ENCODE data around the gene CELF2. TPM values are rescaled to one million over a fixed set of nuclear protein-coding genes. Genes with fewer than 3 reads are reported as not detected.

The CELF2 gene
- total and polyA plus RNA-seq, 10 donors: 13.5 to 180 (median 105) TPM

GRCh38 chr10:11145495-11145855, 127.8 kb downstream of the CELF2 start:
- H3K36me3 ChIP-seq: no peaks in the 10 kb centered on the region
- peak overlapping the region; percentile 55 to 85 (median 77) for H3K27ac ChIP-seq
- 3 to 25% (median 12%) methylated on average over 3 of the region's 3 CpGs for WGBS, 5 donors
- peak overlapping the region in 2 of 8 donors; percentile 3 to 38 for H3K4me3 ChIP-seq
- no peaks in the 10 kb centered on the region for H3K9me3 ChIP-seq
- intact Hi-C loops (cut with DNase I; ENCODE audit: low total_unique reads): no loop called here
- TF ChIP-seq CTCF (IDR thresholded peaks at IDR 0.05 in 8 of 11, conservative IDR thresholded peaks at IDR 0.05 in 3 of 11) (no peak), POLR2A (IDR thresholded peaks at IDR 0.05) (no peak), POLR2AphosphoS5 (IDR thresholded peaks at IDR 0.05) (peak in 1 of 3 donors; percentile 79)
- peaks cover 30 to 92% (median 76%) of the 10 kb centered on the region in 6 donors for H3K4me1 ChIP-seq
- no peaks in the 10 kb centered on the region for H3K27me3 ChIP-seq (replicated peaks in 1 of 7)
- peak; percentile 90 for DNase-seq

- Histone ChIP-seq H3K36me3 (no peaks in the 10 kb centered on the region), H3K9me3 (no peaks in the 10 kb centered on the region), H3K27me3 (replicated peaks in 1 of 7) (no peaks in the 10 kb centered on the region), H3K27ac (peak overlapping the region; percentile 55 to 85 (median 77)), H3K4me3 (no peak overlapping the region), H3K4me1 (peaks cover 30 to 96% (median 78%) of the 10 kb centered on the region in 6 donors)
- intact Hi-C loops (cut with DNase I; ENCODE audit: low total_unique reads): no loop called here
- 63 to 77% (median 71%) methylated on average over 6 of the region's 6 CpGs for WGBS, 5 donors
- DNase-seq: no peak
- no peak for TF ChIP-seq POLR2A (IDR thresholded peaks at IDR 0.05)
- no peak for TF ChIP-seq POLR2AphosphoS5 (IDR thresholded peaks at IDR 0.05)
- TF ChIP-seq CTCF (IDR thresholded peaks at IDR 0.05 in 8 of 11, conservative IDR thresholded peaks at IDR 0.05 in 3 of 11): no peak
Observed at GRCh38 chr10:11146402-11147171, 128.9 kb downstream of the CELF2 start.

DNA sequence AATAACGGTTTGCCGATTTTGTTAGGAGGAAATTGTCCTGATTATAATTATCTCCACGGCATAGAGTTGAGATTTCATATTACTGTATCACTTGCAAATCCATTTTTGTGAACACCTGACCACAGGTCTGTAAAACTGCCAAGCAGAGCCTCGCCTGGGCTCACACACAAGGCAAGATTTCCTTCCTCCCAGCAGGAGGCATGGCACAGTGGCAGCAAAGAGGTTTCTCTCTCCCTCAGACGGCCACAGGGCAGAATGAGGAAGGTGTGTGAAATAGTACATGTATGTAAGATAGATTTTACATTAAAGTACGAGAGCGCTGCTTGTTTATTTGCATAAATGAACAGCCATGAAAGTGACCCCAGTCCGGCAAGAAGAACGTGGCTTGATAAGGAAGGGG, 130.1 kb downstream of the CELF2 start:
- peak overlapping the region in 1 of 8 donors; percentile 22 for H3K4me3 ChIP-seq
- 13 to 56% (median 31%) methylated on average over 9 of the region's 9 CpGs for WGBS, 5 donors
- peak in 2 of 3 donors; percentile 8 to 75 for TF ChIP-seq POLR2AphosphoS5 (IDR thresholded peaks at IDR 0.05)
- no peak for TF ChIP-seq POLR2A (IDR thresholded peaks at IDR 0.05)
- peak in 6 of 11 experiments; percentile 18 to 48 (median 38) for TF ChIP-seq CTCF (IDR thresholded peaks at IDR 0.05 in 8 of 11, conservative IDR thresholded peaks at IDR 0.05 in 3 of 11)
- H3K27me3 ChIP-seq (replicated peaks in 1 of 7): no peaks in the 10 kb centered on the region
- intact Hi-C loops (cut with DNase I; ENCODE audit: low total_unique reads): no loop called here
- peaks cover 30 to 95% (median 78%) of the 10 kb centered on the region in 6 donors for H3K4me1 ChIP-seq
- DNase-seq: peak; percentile 83
- H3K36me3 ChIP-seq: no peaks in the 10 kb centered on the region
- H3K9me3 ChIP-seq: no peaks in the 10 kb centered on the region
- peak overlapping the region; percentile 1 to 85 (median 77) for H3K27ac ChIP-seq

Data from spleen (tissue), 11 donors.